K562 (cell line): Measurements from ENCODE around the gene LATS1. TPM values are rescaled to one million over a fixed set of nuclear protein-coding genes. Genes with fewer than 3 reads are reported as not detected.

Experiments used
- CHD7 ChIP-seq: fragments of 200-600 bp; sonication (generic); IDR thresholded peaks from one replicate; pipeline ENCODE4 v1.6.1; 2012; ENCODE audit warnings: mild to moderate bottlenecking, low read depth, low read length, inconsistent platforms
- HNRNPH1 ChIP-seq: fragments of 200-400 bp; formaldehyde crosslinking; optimal IDR thresholded peaks from 2 replicates; pipeline ENCODE3; 2017; ENCODE audit warnings: low read depth, mild to moderate bottlenecking, low read length, moderate library complexity
- MEIS2 ChIP-seq: fragments of 450-650 bp; IDR thresholded peaks from 2 replicates; pipeline ENCODE4 v1.6.1; 2014; ENCODE audit warnings: mild to moderate bottlenecking; ENCODE audit not compliant: partially characterized antibody
- NEUROD1 ChIP-seq: fragments of 150-350 bp; IDR thresholded peaks from 2 replicates; pipeline ENCODE4 v1.6.1; 2014; ENCODE audit warnings: borderline replicate concordance, low read length, low read depth; ENCODE audit not compliant: partially characterized antibody
- NFIC ChIP-seq: fragments of 450-650 bp; IDR thresholded peaks from 2 replicates; pipeline ENCODE4 v1.6.1; 2017; ENCODE audit warnings: mild to moderate bottlenecking, inconsistent platforms
- NR3C1 ChIP-seq: sonication (generic); formaldehyde crosslinking; IDR thresholded peaks from 2 replicates; pipeline ENCODE4 v1.8.1; 2022; ENCODE audit warnings: missing genetic modification reagents
- SLC30A9 ChIP-seq: fragments of 250-450 bp; sonication (Bioruptor Pico); IDR thresholded peaks from 2 replicates; pipeline ENCODE4 v1.8.0; 2022; ENCODE audit warnings: mild to moderate bottlenecking, moderate library complexity
- SNIP1 ChIP-seq: fragments of 450-650 bp; IDR thresholded peaks from 2 replicates; pipeline ENCODE4 v1.7.1; 2017; ENCODE audit warnings: low read depth, mild to moderate bottlenecking
- STAT5A ChIP-seq: IDR thresholded peaks from 2 replicates; pipeline ENCODE4 v1.6.1; 2012; ENCODE audit warnings: low read length, inconsistent platforms, borderline replicate concordance
- ZNF121 ChIP-seq: sonication (generic); formaldehyde crosslinking; conservative IDR thresholded peaks from 2 replicates; pipeline ENCODE4 v1.8.0; 2022; ENCODE audit warnings: missing genetic modification reagents
- ZNF24 ChIP-seq: fragments of 450-650 bp; IDR thresholded peaks from 2 replicates; pipeline ENCODE4 v1.6.1; 2016
- ZNF79 ChIP-seq: fragments of 250-450 bp; sonication (Bioruptor Pico); IDR thresholded peaks from 2 replicates; pipeline ENCODE4 v1.4.0; 2020; ENCODE audit warnings: low read depth, mild to moderate bottlenecking, moderate library complexity
- ZZZ3 ChIP-seq: fragments of 450-650 bp; IDR thresholded peaks from 2 replicates; pipeline ENCODE4 v1.6.1; 2016; ENCODE audit warnings: antibody characterized with exemption, mild to moderate bottlenecking, moderate library complexity
- polyA plus RNA-seq, 8 experiments: library from polyadenylated mRNA; depleted of rRNA in 4 of 8; stranded (reverse) in 5 of 8; unstranded in 3 of 8; fragments of >200 nt; fragmentation: Nextera tagmentation in 2 of 8; fragmentation: Illumina TruSeq in 1 of 8; extraction: Ambion mirVana in 2 of 8; extraction: Trizol in 1 of 8; gene quantifications; 2 replicates each; pipeline versions ENCODE4 v1.2.1 to v1.2.3, GENCODE V29; 2011 to 2014; ENCODE audit warnings: inconsistent platforms in 1 of 8, missing spikeins in 1 of 8
- total RNA-seq, 7 experiments: library from RNA; depleted of rRNA in 6 of 7; stranded (reverse); fragments of >200 nt in 6 of 7; fragmentation: Illumina TruSeq in 2 of 7; extraction: Trizol in 2 of 7; gene quantifications; 2 replicates each; pipeline versions ENCODE4 v1.2.1 to v1.2.3, GENCODE V29; 2011 to 2021; ENCODE audit warnings: low replicate concordance in 1 of 7
- TF ChIP-seq, protein P1 (sequence below): fragments of 250-450 bp; sonication (Bioruptor Pico); IDR thresholded peaks from 2 replicates; pipeline ENCODE4 v1.4.0; 2020; ENCODE audit warnings: mild to moderate bottlenecking, moderate library complexity

Gene LATS1
- total and polyA plus RNA-seq, 9 of the 15 experiments (the other 6 are each of a cell fraction or from before 2014, with no cell fraction given), result 5.0 to 36.3 (median 18.4) TPM

GRCh38 chr6:149728499-149729234, 10.8 kb upstream of the LATS1 start (continued):
- TF ChIP-seq NEUROD1 (peak; percentile 86), CHD7 (no peak), ZNF79 (no peak), ZNF121 (CRISPR knock-in tag) (peak; percentile 91), SNIP1 (no peak), ZNF24 (peak; percentile 60; the same call in 1 of the 2 replicates), NR3C1 (CRISPR knock-in tag) (no peak), SLC30A9 (no peak), NFIC (peak; percentile 89), MEIS2 (peak; percentile 50), ZZZ3 (0 out of 2 replicates have a peak, but pooled peaks have one; percentile 55), STAT5A (peak; percentile 81), HNRNPH1 (no peak)
- TF ChIP-seq, protein P1, sequence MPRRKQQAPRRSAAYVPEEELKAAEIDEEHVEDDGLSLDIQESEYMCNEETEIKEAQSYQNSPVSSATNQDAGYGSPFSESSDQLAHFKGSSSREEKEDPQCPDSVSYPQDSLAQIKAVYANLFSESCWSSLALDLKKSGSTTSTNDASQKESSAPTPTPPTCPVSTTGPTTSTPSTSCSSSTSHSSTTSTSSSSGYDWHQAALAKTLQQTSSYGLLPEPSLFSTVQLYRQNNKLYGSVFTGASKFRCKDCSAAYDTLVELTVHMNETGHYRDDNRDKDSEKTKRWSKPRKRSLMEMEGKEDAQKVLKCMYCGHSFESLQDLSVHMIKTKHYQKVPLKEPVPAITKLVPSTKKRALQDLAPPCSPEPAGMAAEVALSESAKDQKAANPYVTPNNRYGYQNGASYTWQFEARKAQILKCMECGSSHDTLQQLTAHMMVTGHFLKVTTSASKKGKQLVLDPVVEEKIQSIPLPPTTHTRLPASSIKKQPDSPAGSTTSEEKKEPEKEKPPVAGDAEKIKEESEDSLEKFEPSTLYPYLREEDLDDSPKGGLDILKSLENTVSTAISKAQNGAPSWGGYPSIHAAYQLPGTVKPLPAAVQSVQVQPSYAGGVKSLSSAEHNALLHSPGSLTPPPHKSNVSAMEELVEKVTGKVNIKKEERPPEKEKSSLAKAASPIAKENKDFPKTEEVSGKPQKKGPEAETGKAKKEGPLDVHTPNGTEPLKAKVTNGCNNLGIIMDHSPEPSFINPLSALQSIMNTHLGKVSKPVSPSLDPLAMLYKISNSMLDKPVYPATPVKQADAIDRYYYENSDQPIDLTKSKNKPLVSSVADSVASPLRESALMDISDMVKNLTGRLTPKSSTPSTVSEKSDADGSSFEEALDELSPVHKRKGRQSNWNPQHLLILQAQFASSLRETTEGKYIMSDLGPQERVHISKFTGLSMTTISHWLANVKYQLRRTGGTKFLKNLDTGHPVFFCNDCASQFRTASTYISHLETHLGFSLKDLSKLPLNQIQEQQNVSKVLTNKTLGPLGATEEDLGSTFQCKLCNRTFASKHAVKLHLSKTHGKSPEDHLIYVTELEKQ (CRISPR knock-in tag), result no peak
